ENCODE data around the gene CTIF.

- TF ChIP-seq CTCF (IDR thresholded peaks at IDR 0.05) = no peak
- no peak for TF ChIP-seq POLR2A (IDR thresholded peaks at IDR 0.05)
Measured at GRCh38 chr18:48885266-48885923, 346.6 kb downstream of the CTIF start.
